CD14-positive monocyte (primary cell): ENCODE data around the gene PSD. TPM values are rescaled to one million over a fixed set of nuclear protein-coding genes. Genes with fewer than 3 reads are reported as not detected.
A peak's percentile ranks its signal among the peaks of the same experiment; 100 is the strongest.

Experiments
- DNase-seq, 3 donors: peaks; one replicate each; pipeline ENCODE4 v3.0.0-alpha.2; 2011 to 2022
- H2AFZ ChIP-seq: 2 replicates; pipeline ENCODE4 v1.6.0; 2012; ENCODE audit warnings: mild to moderate bottlenecking, low read depth, low read length, inconsistent platforms; ENCODE audit not compliant: insufficient read depth, poor library complexity, severe bottlenecking
- H3K27ac ChIP-seq, 2 donors: 1 replicate in 1 of 2; 2 replicates in 1 of 2; pipeline ENCODE4 v1.5.1; 2012 to 2013; ENCODE audit warnings: low read length in 2 of 2, control low read depth in 1 of 2, inconsistent platforms in 1 of 2, low read depth in 1 of 2, mild to moderate bottlenecking in 1 of 2
- H3K27me3 ChIP-seq, 2 donors: one replicate each; pipeline versions ENCODE4 v1.6.0 to v1.6.1; 2011 to 2013; ENCODE audit warnings: low read length in 2 of 2; ENCODE audit not compliant: control insufficient read depth in 2 of 2, insufficient read depth in 2 of 2
- H3K36me3 ChIP-seq, 2 donors: replicated peaks in 1 of 2; 1 replicate in 1 of 2; 2 replicates in 1 of 2; pipeline versions ENCODE4 v1.5.1 to v1.6.1; 2012 to 2013; ENCODE audit warnings: low read length in 2 of 2, control low read depth in 1 of 2, inconsistent platforms in 1 of 2, mild to moderate bottlenecking in 1 of 2; ENCODE audit not compliant: insufficient read depth in 2 of 2, control insufficient read depth in 1 of 2
- H3K4me1 ChIP-seq, 2 donors: 1 replicate in 1 of 2; 2 replicates in 1 of 2; pipeline versions ENCODE4 v1.5.1 to v1.6.1; 2012 to 2013; ENCODE audit warnings: low read length in 2 of 2, control low read depth in 1 of 2, inconsistent platforms in 1 of 2, mild to moderate bottlenecking in 1 of 2, moderate library complexity in 1 of 2; ENCODE audit not compliant: insufficient read depth in 2 of 2, control insufficient read depth in 1 of 2
- H3K4me2 ChIP-seq: replicated peaks from 2 replicates; pipeline ENCODE3; 2012; ENCODE audit warnings: low read length, moderate library complexity, mild to moderate bottlenecking; ENCODE audit not compliant: poor library complexity, severe bottlenecking; ENCODE audit errors: extremely low read depth
- H3K4me3 ChIP-seq, 3 experiments: fragments of 200-600 bp in 1 of 3; sonication (generic) in 1 of 3; replicated peaks in 1 of 3; 1 replicate in 2 of 3; 2 replicates in 1 of 3; pipeline ENCODE4 v1.5.1; 2011 to 2013; ENCODE audit warnings: low read length in 3 of 3, mild to moderate bottlenecking in 3 of 3, control low read depth in 2 of 3, low read depth in 2 of 3, inconsistent platforms in 1 of 3, moderate library complexity in 1 of 3
- H3K79me2 ChIP-seq: 2 replicates; pipeline ENCODE4 v1.6.0; 2012; ENCODE audit warnings: mild to moderate bottlenecking, control low read depth, inconsistent platforms, low read length, moderate library complexity; ENCODE audit not compliant: insufficient read depth
- H3K9ac ChIP-seq: 2 replicates; pipeline ENCODE4 v1.6.0; 2017; ENCODE audit warnings: low read length, mild to moderate bottlenecking; ENCODE audit not compliant: insufficient read depth, poor library complexity, severe bottlenecking
- H3K9me3 ChIP-seq, 2 donors: replicated peaks in 1 of 2; 1 replicate in 1 of 2; 2 replicates in 1 of 2; pipeline versions ENCODE4 v1.5.1 to v1.6.1; 2012 to 2013; ENCODE audit warnings: low read length in 2 of 2, control low read depth in 1 of 2; ENCODE audit not compliant: control insufficient read depth in 1 of 2, insufficient read depth in 1 of 2
- H4K20me1 ChIP-seq: 2 replicates; pipeline ENCODE4 v1.6.0; 2012; ENCODE audit warnings: mild to moderate bottlenecking, low read length, control low read depth, moderate library complexity; ENCODE audit not compliant: insufficient read depth
- H3K27ac Mint-ChIP-seq, 7 donors: one replicate each; pipeline ENCODE4 v1.8.0; 2020; ENCODE audit warnings: mild to moderate bottlenecking in 7 of 7, mixed read lengths in 7 of 7, moderate library complexity in 6 of 7, inconsistent platforms in 2 of 7
- H3K27me3 Mint-ChIP-seq, 3 donors: one replicate each; pipeline ENCODE4 v1.8.0; 2021 to 2022; ENCODE audit warnings: low read depth in 3 of 3, mild to moderate bottlenecking in 3 of 3, mixed read lengths in 3 of 3, moderate library complexity in 3 of 3, inconsistent platforms in 1 of 3
- H3K36me3 Mint-ChIP-seq, 2 donors: one replicate each; pipeline ENCODE4 v1.8.0; 2020; ENCODE audit warnings: mixed read lengths in 2 of 2, inconsistent platforms in 1 of 2, mild to moderate bottlenecking in 1 of 2
- H3K4me1 Mint-ChIP-seq: one replicate; pipeline ENCODE4 v1.8.0; 2020; ENCODE audit warnings: mild to moderate bottlenecking, mixed read lengths
- H3K4me3 Mint-ChIP-seq, 2 donors: one replicate each; pipeline ENCODE4 v1.8.0; 2020; ENCODE audit warnings: mild to moderate bottlenecking in 2 of 2, mixed read lengths in 2 of 2, moderate library complexity in 1 of 2
- H3K9me3 Mint-ChIP-seq, 7 donors: one replicate each; pipeline ENCODE4 v1.8.0; 2020 to 2022; ENCODE audit warnings: mixed read lengths in 7 of 7, mild to moderate bottlenecking in 6 of 7, moderate library complexity in 6 of 7, inconsistent platforms in 2 of 7
- WGBS: methylation state at CpG from one replicate; pipeline ENCODE4 v1.1.5; 2013; ENCODE audit warnings: missing lambda C conversion rate; ENCODE audit not compliant: insufficient coverage; 5-methylcytosine and 5-hydroxymethylcytosine counted together
- intact Hi-C, 2 donors: fragments of 100-400 bp; cut with micrococcal nuclease; formaldehyde crosslinking; loops; one replicate each; pipeline versions ENCODE4 v1.15.0 to v1.15.1; 2023
- polyA plus RNA-seq, 3 donors: library from polyadenylated mRNA; depleted of rRNA in 1 of 3; unstranded in 2 of 3; stranded (reverse) in 1 of 3; fragments of 300-500 nt in 2 of 3; fragments of >200 nt in 1 of 3; fragmentation: Illumina TruSeq in 2 of 3; gene quantifications; 1 replicate in 2 of 3; 2 replicates in 1 of 3; pipeline ENCODE4 v1.2.3, GENCODE V29; 2012 to 2021
- TF ChIP-seq, protein P1 (sequence below): fragments of 200-600 bp; IDR thresholded peaks from one replicate; pipeline ENCODE4 v1.8.0; 2022; ENCODE audit warnings: antibody characterized with exemption, mild to moderate bottlenecking

Gene PSD
- polyA plus RNA-seq, 3 donors: 0.27 to 1.5 (median 1.1) TPM

DNA sequence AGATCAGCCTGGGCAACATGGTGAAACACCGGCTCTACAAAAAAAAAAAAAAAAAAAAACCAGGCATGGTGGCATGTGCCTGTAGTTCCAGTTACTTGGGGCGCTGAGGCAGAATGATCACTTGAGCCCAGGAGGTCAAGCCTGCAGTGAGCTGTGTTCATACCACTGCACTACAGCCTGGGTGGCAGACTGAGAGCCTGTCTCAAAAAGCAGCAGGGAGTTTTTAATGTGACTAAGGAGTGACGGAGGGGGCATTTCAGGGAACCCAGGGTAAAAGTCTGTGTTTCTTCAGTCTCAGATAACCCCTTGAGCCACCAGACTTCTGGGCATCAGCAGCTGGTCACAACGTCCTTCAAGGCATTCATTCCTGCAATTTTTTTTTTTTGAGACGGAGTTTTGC is 34.9 kb upstream of the PSD start:
- Histone ChIP-seq H2AFZ (no peak overlapping the region), H3K4me3 (no peak overlapping the region), H3K27me3 (no peaks in the 10 kb centered on the region), H3K4me2 (peak overlapping the region; percentile 38), H4K20me1 (no peaks in the 10 kb centered on the region), H3K4me1 (peaks cover 74 to 80% of the 10 kb centered on the region in 2 donors), H3K9ac (peak overlapping the region; percentile 77), H3K36me3 (no peaks in the 10 kb centered on the region), H3K79me2 (peaks cover 14% of the 10 kb centered on the region), H3K27ac (peak overlapping the region; percentile 89 to 98), H3K9me3 (no peaks in the 10 kb centered on the region)
- 74% methylated on average over 5 of the region's 5 CpGs for WGBS
- intact Hi-C loops: no loop called here
- H3K36me3 Mint-ChIP-seq: peaks cover 4 to 5% of the 10 kb centered on the region in 2 donors
- peaks cover 0 to 3% (median 2%) of the 10 kb centered on the region in 3 donors for H3K27me3 Mint-ChIP-seq
- H3K4me3 Mint-ChIP-seq: peak overlapping the region in 1 of 2 donors; percentile 6
- DNase-seq: peak in 2 of 3 donors; percentile 36 to 78
- peaks cover 0 to 4% (median 0%) of the 10 kb centered on the region in 7 donors for H3K9me3 Mint-ChIP-seq
- H3K27ac Mint-ChIP-seq: peak overlapping the region; percentile 98 to 100 (median 98)
- peaks cover 74% of the 10 kb centered on the region for H3K4me1 Mint-ChIP-seq
- TF ChIP-seq, protein P1, sequence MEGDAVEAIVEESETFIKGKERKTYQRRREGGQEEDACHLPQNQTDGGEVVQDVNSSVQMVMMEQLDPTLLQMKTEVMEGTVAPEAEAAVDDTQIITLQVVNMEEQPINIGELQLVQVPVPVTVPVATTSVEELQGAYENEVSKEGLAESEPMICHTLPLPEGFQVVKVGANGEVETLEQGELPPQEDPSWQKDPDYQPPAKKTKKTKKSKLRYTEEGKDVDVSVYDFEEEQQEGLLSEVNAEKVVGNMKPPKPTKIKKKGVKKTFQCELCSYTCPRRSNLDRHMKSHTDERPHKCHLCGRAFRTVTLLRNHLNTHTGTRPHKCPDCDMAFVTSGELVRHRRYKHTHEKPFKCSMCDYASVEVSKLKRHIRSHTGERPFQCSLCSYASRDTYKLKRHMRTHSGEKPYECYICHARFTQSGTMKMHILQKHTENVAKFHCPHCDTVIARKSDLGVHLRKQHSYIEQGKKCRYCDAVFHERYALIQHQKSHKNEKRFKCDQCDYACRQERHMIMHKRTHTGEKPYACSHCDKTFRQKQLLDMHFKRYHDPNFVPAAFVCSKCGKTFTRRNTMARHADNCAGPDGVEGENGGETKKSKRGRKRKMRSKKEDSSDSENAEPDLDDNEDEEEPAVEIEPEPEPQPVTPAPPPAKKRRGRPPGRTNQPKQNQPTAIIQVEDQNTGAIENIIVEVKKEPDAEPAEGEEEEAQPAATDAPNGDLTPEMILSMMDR: no peak

DNA sequence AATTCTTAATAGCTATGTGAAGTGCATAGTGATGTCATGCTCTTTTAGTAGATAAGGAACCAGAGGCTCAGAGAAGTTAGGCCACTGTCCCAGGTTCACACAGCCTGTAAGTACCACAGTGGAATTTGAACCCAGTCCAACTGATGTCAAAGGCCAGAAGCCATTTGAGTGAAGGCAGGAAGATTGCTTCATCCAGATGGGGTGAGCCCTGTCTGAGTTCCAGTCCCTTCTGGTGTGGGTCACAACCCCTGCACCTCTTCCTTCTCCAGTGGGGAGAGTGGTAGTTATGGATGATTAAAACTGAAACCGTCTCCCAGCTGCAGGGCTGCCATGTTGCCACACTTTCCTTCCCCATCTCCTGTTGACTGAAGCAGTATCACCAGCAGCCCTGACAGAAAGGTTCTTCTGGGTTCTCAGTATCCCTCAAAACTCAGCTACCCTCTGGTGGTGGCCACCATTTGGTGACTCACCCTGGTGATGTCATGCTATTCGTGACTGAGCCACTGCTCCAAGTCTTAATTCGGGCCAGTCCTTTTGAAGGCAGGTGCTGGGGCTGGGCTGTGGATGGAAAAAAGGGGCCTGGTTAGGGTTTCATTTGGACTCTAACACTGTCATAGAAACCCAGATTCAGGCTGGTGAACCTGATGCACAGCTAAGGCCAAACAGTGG is 34.2 kb upstream of the PSD start:
- Histone ChIP-seq H3K4me1 (peaks cover 74 to 80% of the 10 kb centered on the region in 2 donors), H3K9ac (peak overlapping the region; percentile 77), H4K20me1 (no peaks in the 10 kb centered on the region), H3K27me3 (no peaks in the 10 kb centered on the region), H2AFZ (no peak overlapping the region), H3K79me2 (peaks cover 14% of the 10 kb centered on the region), H3K4me3 (peak overlapping the region in 1 of 3 experiments; percentile 84), H3K36me3 (no peaks in the 10 kb centered on the region), H3K4me2 (peak overlapping the region; percentile 38), H3K27ac (peak overlapping the region; percentile 89 to 98), H3K9me3 (no peaks in the 10 kb centered on the region)
- Mint-ChIP-seq H3K4me1 (peaks cover 74% of the 10 kb centered on the region), H3K27me3 (peaks cover 0 to 2% (median 0%) of the 10 kb centered on the region in 3 donors), H3K4me3 (peak overlapping the region; percentile 20 to 68), H3K9me3 (peaks cover 0 to 4% (median 0%) of the 10 kb centered on the region in 7 donors), H3K36me3 (peaks cover 4 to 5% of the 10 kb centered on the region in 2 donors), H3K27ac (peak overlapping the region; percentile 98 to 100 (median 98))
- peak; percentile 95 to 98 (median 98) for DNase-seq
- intact Hi-C loops: no loop called here
- TF ChIP-seq, protein P1: no peak
- WGBS: no CpG with 5 or more reads among the region's 3 CpGs
